ENCODE results near the gene DNAJC10. TPM values are rescaled to one million over a fixed set of nuclear protein-coding genes. Genes with fewer than 3 reads are reported as not detected.

DNAJC10 gene
- total and polyA plus RNA-seq, 9 of the 15 experiments (the other 6 are each of a cell fraction or from before 2014, with no cell fraction given), result 9.8 to 77.7 (median 57.3) TPM

DNA sequence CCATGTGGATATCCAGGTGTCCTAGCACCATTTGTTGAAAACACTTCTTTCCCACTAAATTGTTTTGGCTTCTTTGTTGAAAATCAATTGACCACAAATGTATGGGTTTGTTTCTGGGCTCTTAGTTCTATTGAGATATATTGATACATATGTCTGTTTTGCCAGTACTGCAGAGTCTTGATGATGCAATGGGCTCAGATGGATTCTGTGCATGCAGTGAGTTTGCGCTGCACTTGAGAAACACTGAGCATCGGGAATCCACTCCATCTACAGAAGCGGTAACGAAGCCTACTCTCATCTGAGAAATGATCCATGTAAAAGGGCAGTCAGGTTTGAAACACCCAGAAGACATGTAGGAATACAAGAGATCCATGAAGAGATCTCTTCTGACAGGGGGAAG is 21.9 kb upstream of the DNAJC10 start (continued):
- TF ChIP-seq ZNF212 (CRISPR knock-in tag; IDR thresholded peaks at IDR 0.05), result no peak

DNA sequence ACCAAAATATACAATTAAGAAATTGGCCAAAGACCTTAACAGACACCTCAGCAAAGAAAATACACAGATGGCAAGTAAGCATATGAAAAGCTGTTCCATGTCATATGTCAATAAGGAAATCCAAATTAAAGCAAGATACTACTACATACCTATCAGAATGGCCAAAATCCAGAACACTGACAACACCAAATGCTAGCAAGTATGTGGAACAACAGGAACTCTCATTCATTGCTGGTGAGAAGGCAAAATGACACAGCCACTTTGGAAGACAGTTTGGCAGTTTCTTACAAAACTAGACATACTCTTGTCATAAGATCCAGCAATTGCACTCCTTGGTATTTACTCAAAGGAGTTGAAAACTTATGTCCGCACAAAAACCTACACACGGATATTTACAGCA is 20.3 kb upstream of the DNAJC10 start:
- POLR2A ChIA-PET, result no interaction called here

More for the DNA sequence above, 20.3 kb upstream of the DNAJC10 start:
- Histone ChIP-seq H3K4me1 (replicated peaks in 1 of 2; ENCODE audit: control insufficient read depth in 2 of 2, insufficient read depth in 2 of 2, low read length in 2 of 2) (no peaks in the 10 kb centered on the region), H3K4me2 (ENCODE audit: insufficient read depth, low read length) (no peak overlapping the region), H3K9me3 (replicated peaks; ENCODE audit: control insufficient read depth, insufficient read depth, low read depth, low read length) (no peaks in the 10 kb centered on the region), H4K20me1 (replicated peaks; ENCODE audit: control insufficient read depth, insufficient read depth, low read length) (no peaks in the 10 kb centered on the region), H3K9me1 (ENCODE audit: control insufficient read depth, insufficient read depth, low read length) (no peaks in the 10 kb centered on the region), H3K27ac (ENCODE audit: extremely low read depth, low read depth, low read length) (no peak overlapping the region), H3K36me3 (ENCODE audit: control insufficient read depth, insufficient read depth, low read length) (no peaks in the 10 kb centered on the region), H3K27me3 (ENCODE audit: control insufficient read depth in 2 of 2, insufficient read depth in 2 of 2, low read length in 2 of 2) (peaks cover 0 to 3% of the 10 kb centered on the region in 2 experiments; a peak in 1 of 5 replicates), H3K4me3 (no peak overlapping the region), H2AFZ (ENCODE audit: low read depth, low read length) (peak overlapping the region; percentile 64), H3K79me2 (ENCODE audit: control insufficient read depth, insufficient read depth, low read length) (no peaks in the 10 kb centered on the region), H3K9ac (ENCODE audit: insufficient read depth in 1 of 2, low read depth in 2 of 2, low read length in 2 of 2) (no peak overlapping the region)
- FAIRE-seq, result no peak
- DNase-seq (ENCODE audit: extremely low read depth in 1 of 4, low spot score in 3 of 4), result no peak
- BruUV-seq (replicated peaks), result no TSS peak
- no peak for TF ChIP-seq ZNF561 (CRISPR knock-in tag; conservative IDR thresholded peaks at IDR 0.05)
- TF ChIP-seq EGR1 (conservative IDR thresholded peaks at IDR 0.05), result no peak
- TF ChIP-seq MTA3 (IDR thresholded peaks at IDR 0.05; ENCODE audit: borderline replicate concordance), result no peak
- no peak for TF ChIP-seq MAZ (CRISPR knock-in tag; conservative IDR thresholded peaks at IDR 0.05 in 1 of 2, IDR thresholded peaks at IDR 0.05 in 1 of 2)
- no peak for TF ChIP-seq RBM14 (IDR thresholded peaks at IDR 0.05; ENCODE audit: borderline replicate concordance, insufficient read depth, low read depth, low read length)
- TF ChIP-seq PRPF4 (IDR thresholded peaks at IDR 0.05; ENCODE audit: insufficient read depth, low read depth, low read length, poor library complexity, severe bottlenecking), result no peak
- TF ChIP-seq, protein P1, sequence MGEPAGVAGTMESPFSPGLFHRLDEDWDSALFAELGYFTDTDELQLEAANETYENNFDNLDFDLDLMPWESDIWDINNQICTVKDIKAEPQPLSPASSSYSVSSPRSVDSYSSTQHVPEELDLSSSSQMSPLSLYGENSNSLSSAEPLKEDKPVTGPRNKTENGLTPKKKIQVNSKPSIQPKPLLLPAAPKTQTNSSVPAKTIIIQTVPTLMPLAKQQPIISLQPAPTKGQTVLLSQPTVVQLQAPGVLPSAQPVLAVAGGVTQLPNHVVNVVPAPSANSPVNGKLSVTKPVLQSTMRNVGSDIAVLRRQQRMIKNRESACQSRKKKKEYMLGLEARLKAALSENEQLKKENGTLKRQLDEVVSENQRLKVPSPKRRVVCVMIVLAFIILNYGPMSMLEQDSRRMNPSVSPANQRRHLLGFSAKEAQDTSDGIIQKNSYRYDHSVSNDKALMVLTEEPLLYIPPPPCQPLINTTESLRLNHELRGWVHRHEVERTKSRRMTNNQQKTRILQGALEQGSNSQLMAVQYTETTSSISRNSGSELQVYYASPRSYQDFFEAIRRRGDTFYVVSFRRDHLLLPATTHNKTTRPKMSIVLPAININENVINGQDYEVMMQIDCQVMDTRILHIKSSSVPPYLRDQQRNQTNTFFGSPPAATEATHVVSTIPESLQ (CRISPR knock-in tag; IDR thresholded peaks at IDR 0.05), result no peak
- TF ChIP-seq SETDB1 (IDR thresholded peaks at IDR 0.05; ENCODE audit: low read length), result no peak
- TF ChIP-seq, protein P2, sequence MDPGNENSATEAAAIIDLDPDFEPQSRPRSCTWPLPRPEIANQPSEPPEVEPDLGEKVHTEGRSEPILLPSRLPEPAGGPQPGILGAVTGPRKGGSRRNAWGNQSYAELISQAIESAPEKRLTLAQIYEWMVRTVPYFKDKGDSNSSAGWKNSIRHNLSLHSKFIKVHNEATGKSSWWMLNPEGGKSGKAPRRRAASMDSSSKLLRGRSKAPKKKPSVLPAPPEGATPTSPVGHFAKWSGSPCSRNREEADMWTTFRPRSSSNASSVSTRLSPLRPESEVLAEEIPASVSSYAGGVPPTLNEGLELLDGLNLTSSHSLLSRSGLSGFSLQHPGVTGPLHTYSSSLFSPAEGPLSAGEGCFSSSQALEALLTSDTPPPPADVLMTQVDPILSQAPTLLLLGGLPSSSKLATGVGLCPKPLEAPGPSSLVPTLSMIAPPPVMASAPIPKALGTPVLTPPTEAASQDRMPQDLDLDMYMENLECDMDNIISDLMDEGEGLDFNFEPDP (CRISPR knock-in tag; IDR thresholded peaks at IDR 0.05), result no peak
- no peak for TF ChIP-seq ESRRB (CRISPR knock-in tag; IDR thresholded peaks at IDR 0.05; ENCODE audit: borderline replicate concordance)
- in situ Hi-C loops (cut with MboI), result no loop called here
- CTCF ChIA-PET (ENCODE audit: low intra/inter-chr PET ratio), result no interaction called here
- intact Hi-C loops (cut with micrococcal nuclease), result no loop called here
- 34% methylated on average over 2 of the region's 2 CpGs for WGBS (ENCODE audit: insufficient coverage, low coverage, missing lambda C conversion rate)
- no peak for ATAC-seq
